HepG2 (cell line): ENCODE data around the gene NOL12. TPM values are rescaled to one million over a fixed set of nuclear protein-coding genes. Genes with fewer than 3 reads are reported as not detected.

Experiments
- AGO2 ChIP-seq: fragments of 200-400 bp; formaldehyde crosslinking; optimal IDR thresholded peaks from 2 replicates; pipeline ENCODE3; 2017; ENCODE audit warnings: mild to moderate bottlenecking, low read depth, low read length, moderate library complexity
- ATRX ChIP-seq: sonication (generic); formaldehyde crosslinking; IDR thresholded peaks from 2 replicates; pipeline ENCODE4 v1.4.0; 2020; ENCODE audit warnings: missing genetic modification reagents, borderline replicate concordance
- HDAC6 ChIP-seq: fragments of 200-600 bp; sonication (generic); IDR thresholded peaks from 2 replicates; pipeline ENCODE4 v1.7.0; 2017; ENCODE audit warnings: mild to moderate bottlenecking, antibody characterized with exemption, low read length, low read depth
- IKZF4 ChIP-seq: sonication (generic); formaldehyde crosslinking; IDR thresholded peaks from 2 replicates; pipeline ENCODE4 v1.5.1; 2020; ENCODE audit warnings: borderline replicate concordance, mild to moderate bottlenecking, low read depth, missing genetic modification reagents; ENCODE audit errors: not compliant biosample characterization
- KLF6 ChIP-seq: IDR thresholded peaks from 2 replicates; pipeline ENCODE4 v1.8.0; 2016; ENCODE audit warnings: missing biosample characterization, missing genetic modification reagents
- MTF1 ChIP-seq: sonication (generic); formaldehyde crosslinking; IDR thresholded peaks from 2 replicates; pipeline ENCODE4 v1.5.0; 2020; ENCODE audit warnings: missing genetic modification reagents
- NR2F1 ChIP-seq, 2 experiments: fragments of 450-650 bp in 1 of 2; formaldehyde crosslinking in 1 of 2; IDR thresholded peaks; 2 replicates each; pipeline versions ENCODE4 v1.5.0 to v1.6.1; 2016 to 2020; ENCODE audit warnings: mild to moderate bottlenecking in 1 of 2, missing compliant biosample characterization in 1 of 2, missing genetic modification reagents in 1 of 2, moderate library complexity in 1 of 2
- NR3C1 ChIP-seq: sonication (generic); formaldehyde crosslinking; IDR thresholded peaks from 2 replicates; pipeline ENCODE4 v1.4.0; 2020; ENCODE audit warnings: missing genetic modification reagents
- NRL ChIP-seq: sonication (generic); formaldehyde crosslinking; IDR thresholded peaks from 2 replicates; pipeline ENCODE4 v1.5.0; 2020; ENCODE audit warnings: missing genetic modification reagents, mild to moderate bottlenecking, moderate library complexity, borderline replicate concordance
- POLR2AphosphoS2 ChIP-seq: IDR thresholded peaks from 2 replicates; pipeline ENCODE4 v1.6.1; 2011; ENCODE audit warnings: low read depth, low read length, improper control_type of control experiment
- SOX5 ChIP-seq: IDR thresholded peaks from 2 replicates; pipeline ENCODE4 v1.6.1; 2016; ENCODE audit warnings: borderline replicate concordance
- SRSF1 ChIP-seq: fragments of 200-400 bp; formaldehyde crosslinking; optimal IDR thresholded peaks from 2 replicates; pipeline ENCODE3; 2017; ENCODE audit warnings: mild to moderate bottlenecking, low read depth, low read length, moderate library complexity
- XRCC5 ChIP-seq: fragments of 200-400 bp; formaldehyde crosslinking; optimal IDR thresholded peaks from 2 replicates; pipeline ENCODE3; 2017; ENCODE audit warnings: mild to moderate bottlenecking, low read length
- ZEB1 ChIP-seq: IDR thresholded peaks from 2 replicates; pipeline ENCODE4 v1.6.1; 2012; ENCODE audit warnings: mild to moderate bottlenecking, low read depth, inconsistent platforms; ENCODE audit not compliant: insufficient replicate concordance
- ZFP1 ChIP-seq: IDR thresholded peaks from 2 replicates; pipeline ENCODE4 v1.6.1; 2016
- ZNF24 ChIP-seq: fragments of 450-650 bp; IDR thresholded peaks from 2 replicates; pipeline ENCODE4 v1.6.1; 2017; ENCODE audit warnings: antibody characterized with exemption, mild to moderate bottlenecking
- ZNF441 ChIP-seq: sonication (generic); formaldehyde crosslinking; IDR thresholded peaks from 2 replicates; pipeline ENCODE4 v1.7.0; 2021; ENCODE audit warnings: missing genetic modification reagents, borderline replicate concordance
- ZNF547 ChIP-seq: sonication (generic); formaldehyde crosslinking; IDR thresholded peaks from 2 replicates; pipeline ENCODE4 v1.5.1; 2020; ENCODE audit warnings: mild to moderate bottlenecking, missing genetic modification reagents
- ZNF558 ChIP-seq: sonication (generic); formaldehyde crosslinking; IDR thresholded peaks from 2 replicates; pipeline ENCODE4 v1.9.0; 2022; ENCODE audit warnings: mild to moderate bottlenecking, missing genetic modification reagents, borderline replicate concordance
- ZSCAN12 ChIP-seq: sonication (generic); formaldehyde crosslinking; IDR thresholded peaks from 2 replicates; pipeline ENCODE4 v1.9.0; 2021; ENCODE audit warnings: mild to moderate bottlenecking, missing genetic modification reagents
- polyA plus RNA-seq, 8 experiments: library from polyadenylated mRNA; depleted of rRNA in 3 of 8; stranded (reverse) in 7 of 8; unstranded in 1 of 8; fragments of >200 nt; fragmentation: Illumina TruSeq in 4 of 8; extraction: Trizol in 4 of 8; gene quantifications; 2 replicates each; pipeline versions ENCODE4 v1.2.1 to v1.2.3, GENCODE V29; 2011 to 2016; ENCODE audit warnings: low read depth in 4 of 8, missing spikeins in 1 of 8, mixed read lengths in 1 of 8; ENCODE audit not compliant: insufficient read depth in 1 of 8
- total RNA-seq, 5 experiments: library from RNA; depleted of rRNA; stranded (reverse); fragments of >200 nt; fragmentation: Illumina TruSeq; extraction: Trizol; gene quantifications; 2 replicates each; pipeline ENCODE4 v1.2.3, GENCODE V29; 2016; ENCODE audit warnings: low read depth in 1 of 5
- TF ChIP-seq, protein P1 (sequence below): sonication (generic); formaldehyde crosslinking; IDR thresholded peaks from 2 replicates; pipeline ENCODE4 v1.9.0; 2021; ENCODE audit warnings: missing genetic modification reagents, mild to moderate bottlenecking, borderline replicate concordance
- TF ChIP-seq, protein P2 (sequence below): sonication (generic); formaldehyde crosslinking; IDR thresholded peaks from 2 replicates; pipeline ENCODE4 v1.5.1; 2020; ENCODE audit warnings: mild to moderate bottlenecking, missing genetic modification reagents, borderline replicate concordance
- TF ChIP-seq, protein P3 (sequence below): IDR thresholded peaks from 2 replicates; pipeline ENCODE4 v1.6.1; 2016
- TF ChIP-seq, protein P4 (sequence below), 2 experiments: fragments of 450-650 bp in 1 of 2; sonication (generic) in 1 of 2; formaldehyde crosslinking; IDR thresholded peaks; 2 replicates each; pipeline versions ENCODE4 v1.5.0 to v1.8.0; 2020 to 2022; ENCODE audit warnings: mild to moderate bottlenecking in 1 of 2, missing genetic modification reagents in 1 of 2
- TF ChIP-seq, protein P5 (sequence below): sonication (generic); formaldehyde crosslinking; IDR thresholded peaks from 2 replicates; pipeline ENCODE4 v1.8.0; 2023; ENCODE audit warnings: mild to moderate bottlenecking, missing genetic modification reagents

Gene NOL12
- total and polyA plus RNA-seq, 2 of the 13 experiments (the other 11 are each of a cell fraction or from before 2014, with no cell fraction given), result 14.3 to 31.4 TPM

DNA sequence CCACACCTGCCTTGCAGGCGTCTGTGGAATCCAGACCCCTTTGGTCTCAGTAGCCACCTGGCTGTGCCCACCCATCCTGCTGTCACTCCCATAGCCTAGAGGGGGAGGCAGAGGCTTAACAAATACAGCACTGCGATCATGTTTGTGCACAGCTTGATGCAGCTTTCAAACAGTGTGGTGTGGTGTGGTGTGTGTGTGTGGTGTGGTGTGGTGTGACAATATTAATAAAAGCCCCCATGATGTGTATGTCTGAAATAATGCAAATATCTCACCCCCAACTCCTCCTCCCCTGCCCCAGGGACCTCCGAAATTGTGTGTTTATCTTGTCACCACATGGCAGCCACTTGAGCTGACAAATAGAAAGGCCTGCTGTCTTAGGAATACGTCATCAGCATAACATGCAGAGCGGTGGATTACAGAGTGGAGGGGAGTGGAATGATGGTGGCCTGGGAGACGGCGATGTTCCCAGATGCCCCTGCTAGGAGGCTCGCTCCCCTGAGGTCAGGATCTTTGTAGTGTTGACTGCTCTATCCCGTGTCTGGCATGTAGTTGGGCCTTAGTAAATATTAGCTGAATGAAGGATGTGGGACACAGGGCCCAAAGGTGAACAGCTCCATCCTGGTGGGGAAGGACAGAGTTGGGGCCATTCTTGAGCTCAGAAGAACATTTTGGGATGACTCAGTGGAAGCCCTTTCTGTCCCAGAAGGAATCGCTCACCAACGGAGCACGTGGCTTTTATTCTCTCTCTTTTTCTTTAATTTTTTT is 24.8 kb upstream of the NOL12 start (continued):
- TF ChIP-seq, protein P1, sequence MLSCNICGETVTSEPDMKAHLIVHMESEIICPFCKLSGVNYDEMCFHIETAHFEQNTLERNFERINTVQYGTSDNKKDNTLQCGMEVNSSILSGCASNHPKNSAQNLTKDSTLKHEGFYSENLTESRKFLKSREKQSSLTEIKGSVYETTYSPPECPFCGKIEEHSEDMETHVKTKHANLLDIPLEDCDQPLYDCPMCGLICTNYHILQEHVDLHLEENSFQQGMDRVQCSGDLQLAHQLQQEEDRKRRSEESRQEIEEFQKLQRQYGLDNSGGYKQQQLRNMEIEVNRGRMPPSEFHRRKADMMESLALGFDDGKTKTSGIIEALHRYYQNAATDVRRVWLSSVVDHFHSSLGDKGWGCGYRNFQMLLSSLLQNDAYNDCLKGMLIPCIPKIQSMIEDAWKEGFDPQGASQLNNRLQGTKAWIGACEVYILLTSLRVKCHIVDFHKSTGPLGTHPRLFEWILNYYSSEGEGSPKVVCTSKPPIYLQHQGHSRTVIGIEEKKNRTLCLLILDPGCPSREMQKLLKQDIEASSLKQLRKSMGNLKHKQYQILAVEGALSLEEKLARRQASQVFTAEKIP (CRISPR knock-in tag), result no peak
- peak; percentile 64; the same call in 1 of the 2 replicates for TF ChIP-seq SOX5
- no peak for TF ChIP-seq IKZF4 (CRISPR knock-in tag)
- no peak for TF ChIP-seq NR3C1
- no peak for TF ChIP-seq MTF1
- TF ChIP-seq, protein P2, sequence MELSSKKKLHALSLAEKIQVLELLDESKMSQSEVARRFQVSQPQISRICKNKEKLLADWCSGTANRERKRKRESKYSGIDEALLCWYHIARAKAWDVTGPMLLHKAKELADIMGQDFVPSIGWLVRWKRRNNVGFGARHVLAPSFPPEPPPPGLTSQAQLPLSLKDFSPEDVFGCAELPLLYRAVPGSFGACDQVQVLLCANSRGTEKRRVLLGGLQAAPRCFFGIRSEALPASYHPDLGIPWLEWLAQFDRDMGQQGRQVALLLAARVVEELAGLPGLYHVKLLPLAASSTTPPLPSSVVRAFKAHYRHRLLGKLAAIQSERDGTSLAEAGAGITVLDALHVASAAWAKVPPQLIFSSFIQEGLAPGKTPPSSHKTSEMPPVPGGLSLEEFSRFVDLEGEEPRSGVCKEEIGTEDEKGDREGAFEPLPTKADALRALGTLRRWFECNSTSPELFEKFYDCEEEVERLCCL, result no peak
- peak; percentile 33 to 72; a peak in 3 of 4 replicates for TF ChIP-seq NR2F1 (CRISPR knock-in tag; IDR thresholded peaks at IDR 0.05)
- TF ChIP-seq SRSF1, result no peak
- no peak for TF ChIP-seq ZSCAN12 (CRISPR knock-in tag)
- TF ChIP-seq HDAC6, result no peak
- 0 out of 2 replicates have a peak, but pooled peaks have one; percentile 27 for TF ChIP-seq ZFP1
- TF ChIP-seq XRCC5, result peak; percentile 60
- TF ChIP-seq, protein P3, sequence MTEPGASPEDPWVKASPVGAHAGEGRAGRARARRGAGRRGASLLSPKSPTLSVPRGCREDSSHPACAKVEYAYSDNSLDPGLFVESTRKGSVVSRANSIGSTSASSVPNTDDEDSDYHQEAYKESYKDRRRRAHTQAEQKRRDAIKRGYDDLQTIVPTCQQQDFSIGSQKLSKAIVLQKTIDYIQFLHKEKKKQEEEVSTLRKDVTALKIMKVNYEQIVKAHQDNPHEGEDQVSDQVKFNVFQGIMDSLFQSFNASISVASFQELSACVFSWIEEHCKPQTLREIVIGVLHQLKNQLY, result 0 out of 2 replicates have a peak, but pooled peaks have one; percentile 23
- no peak for TF ChIP-seq POLR2AphosphoS2
- TF ChIP-seq AGO2, result no peak
- TF ChIP-seq, protein P4, sequence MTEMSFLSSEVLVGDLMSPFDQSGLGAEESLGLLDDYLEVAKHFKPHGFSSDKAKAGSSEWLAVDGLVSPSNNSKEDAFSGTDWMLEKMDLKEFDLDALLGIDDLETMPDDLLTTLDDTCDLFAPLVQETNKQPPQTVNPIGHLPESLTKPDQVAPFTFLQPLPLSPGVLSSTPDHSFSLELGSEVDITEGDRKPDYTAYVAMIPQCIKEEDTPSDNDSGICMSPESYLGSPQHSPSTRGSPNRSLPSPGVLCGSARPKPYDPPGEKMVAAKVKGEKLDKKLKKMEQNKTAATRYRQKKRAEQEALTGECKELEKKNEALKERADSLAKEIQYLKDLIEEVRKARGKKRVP (CRISPR knock-in tag; IDR thresholded peaks at IDR 0.05), result no peak
- TF ChIP-seq ATRX (CRISPR knock-in tag), result no peak
- TF ChIP-seq ZNF547 (CRISPR knock-in tag), result no peak
- TF ChIP-seq ZNF24, result no peak; the same call in 1 of the 2 replicates
- no peak for TF ChIP-seq NRL (CRISPR knock-in tag)
- TF ChIP-seq, protein P5, sequence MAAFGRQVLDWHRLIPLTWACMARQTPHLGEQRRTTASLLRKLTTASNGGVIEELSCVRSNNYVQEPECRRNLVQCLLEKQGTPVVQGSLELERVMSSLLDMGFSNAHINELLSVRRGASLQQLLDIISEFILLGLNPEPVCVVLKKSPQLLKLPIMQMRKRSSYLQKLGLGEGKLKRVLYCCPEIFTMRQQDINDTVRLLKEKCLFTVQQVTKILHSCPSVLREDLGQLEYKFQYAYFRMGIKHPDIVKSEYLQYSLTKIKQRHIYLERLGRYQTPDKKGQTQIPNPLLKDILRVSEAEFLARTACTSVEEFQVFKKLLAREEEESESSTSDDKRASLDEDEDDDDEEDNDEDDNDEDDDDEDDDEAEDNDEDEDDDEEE, result no peak
- TF ChIP-seq ZNF558 (CRISPR knock-in tag), result no peak
- no peak for TF ChIP-seq ZNF441 (CRISPR knock-in tag)
- TF ChIP-seq KLF6 (CRISPR knock-in tag), result no peak
- TF ChIP-seq ZEB1, result no peak
